ENCODE results near the gene SORCS2.

DNA sequence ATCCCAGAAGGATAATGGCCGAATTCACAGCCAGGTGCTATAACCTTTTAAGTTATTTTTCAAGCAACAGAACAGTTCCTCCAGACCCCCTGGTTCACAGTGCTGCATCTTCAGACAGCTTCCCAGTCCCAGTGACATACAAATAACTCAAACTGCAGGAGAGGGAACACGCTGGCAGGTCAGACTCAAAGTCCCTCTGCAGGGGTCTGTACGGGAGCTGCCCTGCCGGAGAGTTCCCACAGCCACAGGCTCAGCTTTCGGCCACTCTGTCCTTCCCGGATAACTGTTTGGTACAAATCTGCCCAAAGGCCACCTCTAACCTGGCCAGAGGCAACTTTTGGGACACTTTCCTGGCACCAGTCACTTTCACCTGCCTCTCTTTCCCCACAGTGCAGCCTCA lies 517.1 kb downstream of the SORCS2 start:
- TF ChIP-seq, protein P1, sequence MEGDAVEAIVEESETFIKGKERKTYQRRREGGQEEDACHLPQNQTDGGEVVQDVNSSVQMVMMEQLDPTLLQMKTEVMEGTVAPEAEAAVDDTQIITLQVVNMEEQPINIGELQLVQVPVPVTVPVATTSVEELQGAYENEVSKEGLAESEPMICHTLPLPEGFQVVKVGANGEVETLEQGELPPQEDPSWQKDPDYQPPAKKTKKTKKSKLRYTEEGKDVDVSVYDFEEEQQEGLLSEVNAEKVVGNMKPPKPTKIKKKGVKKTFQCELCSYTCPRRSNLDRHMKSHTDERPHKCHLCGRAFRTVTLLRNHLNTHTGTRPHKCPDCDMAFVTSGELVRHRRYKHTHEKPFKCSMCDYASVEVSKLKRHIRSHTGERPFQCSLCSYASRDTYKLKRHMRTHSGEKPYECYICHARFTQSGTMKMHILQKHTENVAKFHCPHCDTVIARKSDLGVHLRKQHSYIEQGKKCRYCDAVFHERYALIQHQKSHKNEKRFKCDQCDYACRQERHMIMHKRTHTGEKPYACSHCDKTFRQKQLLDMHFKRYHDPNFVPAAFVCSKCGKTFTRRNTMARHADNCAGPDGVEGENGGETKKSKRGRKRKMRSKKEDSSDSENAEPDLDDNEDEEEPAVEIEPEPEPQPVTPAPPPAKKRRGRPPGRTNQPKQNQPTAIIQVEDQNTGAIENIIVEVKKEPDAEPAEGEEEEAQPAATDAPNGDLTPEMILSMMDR (IDR thresholded peaks at IDR 0.05; ENCODE audit: control extremely low read depth in 1 of 3, insufficient read depth in 1 of 3, low read depth in 1 of 3, low read length in 3 of 3), result no peak
- TF ChIP-seq POLR2AphosphoS5 (IDR thresholded peaks at IDR 0.05; ENCODE audit: low read depth, low read length) (no peak), EP300 (IDR thresholded peaks at IDR 0.05; ENCODE audit: borderline replicate concordance in 1 of 2, low read depth in 2 of 2, low read length in 2 of 2) (no peak), POLR2A (IDR thresholded peaks at IDR 0.05; ENCODE audit: control extremely low read depth in 1 of 2, low read depth in 2 of 2, low read length in 2 of 2) (no peak), TAF1 (IDR thresholded peaks at IDR 0.05; ENCODE audit: low read depth, low read length) (no peak), EZH2 (IDR thresholded peaks at IDR 0.05; ENCODE audit: low read depth, low read length, severe bottlenecking) (no peak), SIN3A (conservative IDR thresholded peaks at IDR 0.05 in 1 of 2, IDR thresholded peaks at IDR 0.05 in 1 of 2; ENCODE audit: low read depth in 1 of 2, low read length in 2 of 2) (no peak), CHD2 (IDR thresholded peaks at IDR 0.05; ENCODE audit: low read length) (no peak), HDAC6 (IDR thresholded peaks at IDR 0.05; ENCODE audit: low read depth, low read length) (no peak), FOSL1 (IDR thresholded peaks at IDR 0.05; ENCODE audit: insufficient read depth, low read depth, low read length) (no peak), PHF8 (conservative IDR thresholded peaks at IDR 0.05; ENCODE audit: low read depth, low read length) (no peak), YY1 (IDR thresholded peaks at IDR 0.05; ENCODE audit: low read depth, low read length) (no peak)
- TF ChIP-seq, protein P2, sequence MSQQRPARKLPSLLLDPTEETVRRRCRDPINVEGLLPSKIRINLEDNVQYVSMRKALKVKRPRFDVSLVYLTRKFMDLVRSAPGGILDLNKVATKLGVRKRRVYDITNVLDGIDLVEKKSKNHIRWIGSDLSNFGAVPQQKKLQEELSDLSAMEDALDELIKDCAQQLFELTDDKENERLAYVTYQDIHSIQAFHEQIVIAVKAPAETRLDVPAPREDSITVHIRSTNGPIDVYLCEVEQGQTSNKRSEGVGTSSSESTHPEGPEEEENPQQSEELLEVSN (IDR thresholded peaks at IDR 0.05), result no peak
- TF ChIP-seq, protein P3, sequence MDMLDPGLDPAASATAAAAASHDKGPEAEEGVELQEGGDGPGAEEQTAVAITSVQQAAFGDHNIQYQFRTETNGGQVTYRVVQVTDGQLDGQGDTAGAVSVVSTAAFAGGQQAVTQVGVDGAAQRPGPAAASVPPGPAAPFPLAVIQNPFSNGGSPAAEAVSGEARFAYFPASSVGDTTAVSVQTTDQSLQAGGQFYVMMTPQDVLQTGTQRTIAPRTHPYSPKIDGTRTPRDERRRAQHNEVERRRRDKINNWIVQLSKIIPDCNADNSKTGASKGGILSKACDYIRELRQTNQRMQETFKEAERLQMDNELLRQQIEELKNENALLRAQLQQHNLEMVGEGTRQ (IDR thresholded peaks at IDR 0.05; ENCODE audit: low read length), result no peak
